ENCODE data around the gene C7orf57.
"Not testable (repeated sequence)": the region's sequence is repeated elsewhere in the genome, so short reads cannot be mapped to it uniquely, and the experiment has no call there.

The C7orf57 gene

GRCh38 chr7:48035967-48036478 lies 680 bp downstream of the C7orf57 start:
- no peak for DNase-seq (ENCODE audit: low spot score)

- DNase-seq (ENCODE audit: low spot score), result no peak
Observed at GRCh38 chr7:48038815-48039506, 3.6 kb downstream of the C7orf57 start.

GRCh38 chr7:48040944-48041652 lies 5.8 kb downstream of the C7orf57 start:
- no peak for DNase-seq (ENCODE audit: low spot score)

GRCh38 chr7:48041653-48041970 lies 6.3 kb downstream of the C7orf57 start:
- no peak for DNase-seq (ENCODE audit: low spot score)

GRCh38 chr7:48042216-48042615 lies 6.9 kb downstream of the C7orf57 start:
- DNase-seq (ENCODE audit: low spot score), result no peak

GRCh38 chr7:48042636-48043035 lies 7.3 kb downstream of the C7orf57 start:
- no peak for DNase-seq (ENCODE audit: low spot score)

- DNase-seq (ENCODE audit: low spot score), result no peak
Observed at GRCh38 chr7:48045195-48045765, 9.9 kb downstream of the C7orf57 start.

GRCh38 chr7:48046458-48046857 lies 11.1 kb downstream of the C7orf57 start:
- no peak for DNase-seq (ENCODE audit: low spot score)

GRCh38 chr7:48048113-48048512 lies 12.8 kb downstream of the C7orf57 start:
- no peak for DNase-seq (ENCODE audit: low spot score)

- no peak for DNase-seq (ENCODE audit: low spot score)
Observed at GRCh38 chr7:48049850-48050249, 14.5 kb downstream of the C7orf57 start.

- no peak for DNase-seq (ENCODE audit: low spot score)
Observed at GRCh38 chr7:48052748-48053147, 17.4 kb downstream of the C7orf57 start.

GRCh38 chr7:48053736-48054135 lies 18.4 kb downstream of the C7orf57 start:
- DNase-seq (ENCODE audit: low spot score), result no peak

- no peak for DNase-seq (ENCODE audit: low spot score)
Observed at GRCh38 chr7:48058990-48059389, 23.6 kb downstream of the C7orf57 start.

GRCh38 chr7:48059706-48060105 lies 24.4 kb downstream of the C7orf57 start:
- DNase-seq (ENCODE audit: low spot score), result no peak

- DNase-seq (ENCODE audit: low spot score), result no peak
Observed at GRCh38 chr7:48063985-48064384, 28.6 kb downstream of the C7orf57 start.

- no peak for DNase-seq (ENCODE audit: low spot score)
Observed at GRCh38 chr7:48067475-48067874, 32.1 kb downstream of the C7orf57 start.

GRCh38 chr7:48074204-48074654 lies 38.9 kb downstream of the C7orf57 start:
- DNase-seq (ENCODE audit: low spot score), result no peak

- no peak for DNase-seq (ENCODE audit: low spot score)
Observed at GRCh38 chr7:48077423-48077822, 42.1 kb downstream of the C7orf57 start.

GRCh38 chr7:48078470-48078869 lies 43.1 kb downstream of the C7orf57 start:
- no peak for DNase-seq (ENCODE audit: low spot score)

GRCh38 chr7:48082378-48082777 lies 47.0 kb downstream of the C7orf57 start:
- DNase-seq (ENCODE audit: low spot score), result not testable (repeated sequence)

GRCh38 chr7:48083114-48083830 lies 47.9 kb downstream of the C7orf57 start:
- no peak for DNase-seq (ENCODE audit: low spot score)

GRCh38 chr7:48084727-48085432 lies 49.5 kb downstream of the C7orf57 start:
- no peak for DNase-seq (ENCODE audit: low spot score)
